ENCODE data around the gene RAPGEF2.

DNA sequence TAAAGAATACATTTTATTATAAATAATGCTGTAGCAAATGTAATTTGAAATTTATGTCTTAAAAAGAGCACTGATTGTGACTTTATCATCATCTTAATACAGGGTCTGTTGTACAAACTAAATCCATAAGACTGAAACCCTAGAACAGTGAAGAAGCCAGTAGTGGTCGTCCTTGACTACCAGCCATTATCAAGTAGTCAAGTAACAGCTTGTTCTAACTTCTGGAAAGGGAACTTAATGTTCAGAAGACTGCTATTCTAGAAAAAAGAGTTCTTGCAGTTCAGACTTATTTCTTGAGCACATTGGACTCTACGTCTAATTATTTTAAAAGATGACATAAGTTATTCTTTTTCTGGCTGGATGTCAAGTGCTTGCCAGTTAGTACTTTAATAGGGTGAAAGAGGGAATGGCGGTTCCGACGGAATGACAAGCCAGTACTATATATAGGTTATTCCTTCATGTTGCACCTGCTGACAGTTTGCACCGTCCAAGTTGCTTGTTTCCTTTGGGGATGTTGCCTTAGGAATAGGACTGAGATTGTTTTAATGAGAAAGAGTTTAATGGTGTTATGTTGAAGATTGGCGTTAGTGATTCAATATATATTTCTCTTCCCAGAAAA is 109.9 kb downstream of the RAPGEF2 start:
- TF ChIP-seq, protein P1, sequence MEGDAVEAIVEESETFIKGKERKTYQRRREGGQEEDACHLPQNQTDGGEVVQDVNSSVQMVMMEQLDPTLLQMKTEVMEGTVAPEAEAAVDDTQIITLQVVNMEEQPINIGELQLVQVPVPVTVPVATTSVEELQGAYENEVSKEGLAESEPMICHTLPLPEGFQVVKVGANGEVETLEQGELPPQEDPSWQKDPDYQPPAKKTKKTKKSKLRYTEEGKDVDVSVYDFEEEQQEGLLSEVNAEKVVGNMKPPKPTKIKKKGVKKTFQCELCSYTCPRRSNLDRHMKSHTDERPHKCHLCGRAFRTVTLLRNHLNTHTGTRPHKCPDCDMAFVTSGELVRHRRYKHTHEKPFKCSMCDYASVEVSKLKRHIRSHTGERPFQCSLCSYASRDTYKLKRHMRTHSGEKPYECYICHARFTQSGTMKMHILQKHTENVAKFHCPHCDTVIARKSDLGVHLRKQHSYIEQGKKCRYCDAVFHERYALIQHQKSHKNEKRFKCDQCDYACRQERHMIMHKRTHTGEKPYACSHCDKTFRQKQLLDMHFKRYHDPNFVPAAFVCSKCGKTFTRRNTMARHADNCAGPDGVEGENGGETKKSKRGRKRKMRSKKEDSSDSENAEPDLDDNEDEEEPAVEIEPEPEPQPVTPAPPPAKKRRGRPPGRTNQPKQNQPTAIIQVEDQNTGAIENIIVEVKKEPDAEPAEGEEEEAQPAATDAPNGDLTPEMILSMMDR (IDR thresholded peaks at IDR 0.05), result no peak
- TF ChIP-seq POLR2A (IDR thresholded peaks at IDR 0.05), result no peak
